Parathyroid adenoma (tissue), 2 donors: ENCODE results near the gene MBNL2.

Experiments used
- H2AFZ ChIP-seq: fragments of 300-600 bp; sonication (generic); one replicate; pipeline ENCODE4 v1.7.0; 2017; ENCODE audit warnings: antibody characterized with exemption, mild to moderate bottlenecking
- H3K27ac ChIP-seq: fragments of 300-600 bp; sonication (generic); one replicate; pipeline ENCODE4 v1.7.0; 2017
- H3K27me3 ChIP-seq: fragments of 300-600 bp; sonication (generic); one replicate; pipeline ENCODE4 v1.7.0; 2017; ENCODE audit warnings: low read length; ENCODE audit not compliant: control insufficient read depth, insufficient read depth
- H3K36me3 ChIP-seq: fragments of 300-600 bp; sonication (generic); one replicate; pipeline ENCODE4 v1.7.0; 2017; ENCODE audit warnings: low read length; ENCODE audit not compliant: control insufficient read depth, insufficient read depth
- H3K4me1 ChIP-seq: fragments of 300-600 bp; sonication (generic); one replicate; pipeline ENCODE4 v1.7.0; 2017; ENCODE audit warnings: control low read depth
- H3K4me2 ChIP-seq: fragments of 300-600 bp; sonication (generic); one replicate; pipeline ENCODE4 v1.7.0; 2017; ENCODE audit warnings: low read length
- H3K4me3 ChIP-seq: fragments of 300-600 bp; sonication (generic); one replicate; pipeline ENCODE4 v1.7.0; 2017; ENCODE audit warnings: low read depth, low read length
- H3K79me2 ChIP-seq: fragments of 300-600 bp; sonication (generic); one replicate; pipeline ENCODE4 v1.7.0; 2017; ENCODE audit warnings: control low read depth
- H3K9ac ChIP-seq: fragments of 300-600 bp; sonication (generic); one replicate; pipeline ENCODE4 v1.7.0; 2017; ENCODE audit warnings: mild to moderate bottlenecking
- H3K9me3 ChIP-seq: fragments of 300-600 bp; sonication (generic); one replicate; pipeline ENCODE4 v1.7.0; 2017; ENCODE audit warnings: low read length; ENCODE audit not compliant: control insufficient read depth
- CTCF ChIP-seq: fragments of 300-600 bp; sonication (generic); IDR thresholded peaks from one replicate; pipeline ENCODE4 v1.7.0; 2017; ENCODE audit warnings: antibody characterized with exemption, mild to moderate bottlenecking
- donor health status: primary hyperparathyroidism.

MBNL2 gene

GRCh38 chr13:97245011-97245410, 22.9 kb downstream of the MBNL2 start:
- no peaks in the 10 kb centered on the region for H3K27me3 ChIP-seq
- no peak overlapping the region for H2AFZ ChIP-seq
- no peak overlapping the region for H3K9ac ChIP-seq
- H3K4me1 ChIP-seq, result peaks cover 8% of the 10 kb centered on the region
- H3K79me2 ChIP-seq, result peaks cover 11% of the 10 kb centered on the region
- no peak for TF ChIP-seq CTCF
- H3K9me3 ChIP-seq, result no peaks in the 10 kb centered on the region
- no peak overlapping the region for H3K4me2 ChIP-seq
- no peak overlapping the region for H3K27ac ChIP-seq
- no peak overlapping the region for H3K4me3 ChIP-seq
- H3K36me3 ChIP-seq, result no peaks in the 10 kb centered on the region

GRCh38 chr13:97246596-97247158, 24.5 kb downstream of the MBNL2 start:
- no peak for TF ChIP-seq CTCF
- Histone ChIP-seq H3K9ac (no peak overlapping the region), H3K4me1 (peaks cover 8% of the 10 kb centered on the region), H3K4me3 (no peak overlapping the region), H3K79me2 (peaks cover 11% of the 10 kb centered on the region), H2AFZ (no peak overlapping the region), H3K36me3 (no peaks in the 10 kb centered on the region), H3K4me2 (no peak overlapping the region), H3K9me3 (no peaks in the 10 kb centered on the region), H3K27me3 (no peaks in the 10 kb centered on the region), H3K27ac (no peak overlapping the region)

GRCh38 chr13:97248243-97248642, 26.1 kb downstream of the MBNL2 start:
- H3K4me1 ChIP-seq, result peaks cover 8% of the 10 kb centered on the region
- H3K4me2 ChIP-seq, result no peak overlapping the region
- no peak overlapping the region for H3K27ac ChIP-seq
- H3K79me2 ChIP-seq, result peaks cover 8% of the 10 kb centered on the region
- no peak overlapping the region for H2AFZ ChIP-seq
- H3K9me3 ChIP-seq, result no peaks in the 10 kb centered on the region
- H3K27me3 ChIP-seq, result no peaks in the 10 kb centered on the region
- no peak overlapping the region for H3K4me3 ChIP-seq
- TF ChIP-seq CTCF, result no peak
- no peaks in the 10 kb centered on the region for H3K36me3 ChIP-seq
- H3K9ac ChIP-seq, result no peak overlapping the region

GRCh38 chr13:97249093-97249795, 27.1 kb downstream of the MBNL2 start:
- TF ChIP-seq CTCF, result no peak
- H3K4me2 ChIP-seq, result no peak overlapping the region
- H3K4me3 ChIP-seq, result no peak overlapping the region

More at GRCh38 chr13:97249093-97249795, 27.1 kb downstream of the MBNL2 start:
- Histone ChIP-seq H3K27me3 (no peaks in the 10 kb centered on the region), H3K36me3 (no peaks in the 10 kb centered on the region), H3K27ac (peak overlapping the region; percentile 11), H3K79me2 (peaks cover 8% of the 10 kb centered on the region), H3K9me3 (no peaks in the 10 kb centered on the region), H2AFZ (no peak overlapping the region), H3K4me1 (peaks cover 8% of the 10 kb centered on the region), H3K9ac (no peak overlapping the region)
